Measurements from ENCODE around the gene NANOS3.

Gene NANOS3

GRCh38 chr19:13840305-13841085 is 36.4 kb upstream of the NANOS3 start:
- no peak for TF ChIP-seq CTCF (IDR thresholded peaks at IDR 0.05; ENCODE audit: insufficient read depth, low read depth, low read length, missing control alignments)
- H3K4me3 ChIP-seq (ENCODE audit: low read length): peak overlapping the region; percentile 85
- peak; percentile 74 for DNase-seq (ENCODE audit: low read depth)

- TF ChIP-seq CTCF (IDR thresholded peaks at IDR 0.05; ENCODE audit: insufficient read depth, low read depth, low read length, missing control alignments): no peak
- peak overlapping the region; percentile 85 for H3K4me3 ChIP-seq (ENCODE audit: low read length)
- DNase-seq (ENCODE audit: low read depth): peak; percentile 52
Observed at GRCh38 chr19:13841086-13841961, 35.6 kb upstream of the NANOS3 start.

- TF ChIP-seq CTCF (IDR thresholded peaks at IDR 0.05; ENCODE audit: insufficient read depth, low read depth, low read length, missing control alignments): no peak
- H3K4me3 ChIP-seq (ENCODE audit: low read length): peak overlapping the region; percentile 85
- DNase-seq (ENCODE audit: low read depth): no peak
Observed at GRCh38 chr19:13841962-13842290, 35.0 kb upstream of the NANOS3 start.

- peak overlapping the region; percentile 85 for H3K4me3 ChIP-seq (ENCODE audit: low read length)
- peak; percentile 85 for DNase-seq (ENCODE audit: low read depth)
Observed at GRCh38 chr19:13842291-13843103, 34.4 kb upstream of the NANOS3 start.

GRCh38 chr19:13843104-13843921 is 33.6 kb upstream of the NANOS3 start:
- H3K4me3 ChIP-seq (ENCODE audit: low read length): peak overlapping the region; percentile 75
- peak; percentile 87 for DNase-seq (ENCODE audit: low read depth)

More at GRCh38 chr19:13842291-13843103, 34.4 kb upstream of the NANOS3 start:
- no peak for TF ChIP-seq CTCF (IDR thresholded peaks at IDR 0.05; ENCODE audit: insufficient read depth, low read depth, low read length, missing control alignments)

More at GRCh38 chr19:13843104-13843921, 33.6 kb upstream of the NANOS3 start:
- no peak for TF ChIP-seq CTCF (IDR thresholded peaks at IDR 0.05; ENCODE audit: insufficient read depth, low read depth, low read length, missing control alignments)
